Measurements from ENCODE around the gene GNE.
"Not testable (repeated sequence)": the region's sequence is repeated elsewhere in the genome, so short reads cannot be mapped to it uniquely, and the experiment has no call there.

GNE gene, protein sequence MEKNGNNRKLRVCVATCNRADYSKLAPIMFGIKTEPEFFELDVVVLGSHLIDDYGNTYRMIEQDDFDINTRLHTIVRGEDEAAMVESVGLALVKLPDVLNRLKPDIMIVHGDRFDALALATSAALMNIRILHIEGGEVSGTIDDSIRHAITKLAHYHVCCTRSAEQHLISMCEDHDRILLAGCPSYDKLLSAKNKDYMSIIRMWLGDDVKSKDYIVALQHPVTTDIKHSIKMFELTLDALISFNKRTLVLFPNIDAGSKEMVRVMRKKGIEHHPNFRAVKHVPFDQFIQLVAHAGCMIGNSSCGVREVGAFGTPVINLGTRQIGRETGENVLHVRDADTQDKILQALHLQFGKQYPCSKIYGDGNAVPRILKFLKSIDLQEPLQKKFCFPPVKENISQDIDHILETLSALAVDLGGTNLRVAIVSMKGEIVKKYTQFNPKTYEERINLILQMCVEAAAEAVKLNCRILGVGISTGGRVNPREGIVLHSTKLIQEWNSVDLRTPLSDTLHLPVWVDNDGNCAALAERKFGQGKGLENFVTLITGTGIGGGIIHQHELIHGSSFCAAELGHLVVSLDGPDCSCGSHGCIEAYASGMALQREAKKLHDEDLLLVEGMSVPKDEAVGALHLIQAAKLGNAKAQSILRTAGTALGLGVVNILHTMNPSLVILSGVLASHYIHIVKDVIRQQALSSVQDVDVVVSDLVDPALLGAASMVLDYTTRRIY

DNA sequence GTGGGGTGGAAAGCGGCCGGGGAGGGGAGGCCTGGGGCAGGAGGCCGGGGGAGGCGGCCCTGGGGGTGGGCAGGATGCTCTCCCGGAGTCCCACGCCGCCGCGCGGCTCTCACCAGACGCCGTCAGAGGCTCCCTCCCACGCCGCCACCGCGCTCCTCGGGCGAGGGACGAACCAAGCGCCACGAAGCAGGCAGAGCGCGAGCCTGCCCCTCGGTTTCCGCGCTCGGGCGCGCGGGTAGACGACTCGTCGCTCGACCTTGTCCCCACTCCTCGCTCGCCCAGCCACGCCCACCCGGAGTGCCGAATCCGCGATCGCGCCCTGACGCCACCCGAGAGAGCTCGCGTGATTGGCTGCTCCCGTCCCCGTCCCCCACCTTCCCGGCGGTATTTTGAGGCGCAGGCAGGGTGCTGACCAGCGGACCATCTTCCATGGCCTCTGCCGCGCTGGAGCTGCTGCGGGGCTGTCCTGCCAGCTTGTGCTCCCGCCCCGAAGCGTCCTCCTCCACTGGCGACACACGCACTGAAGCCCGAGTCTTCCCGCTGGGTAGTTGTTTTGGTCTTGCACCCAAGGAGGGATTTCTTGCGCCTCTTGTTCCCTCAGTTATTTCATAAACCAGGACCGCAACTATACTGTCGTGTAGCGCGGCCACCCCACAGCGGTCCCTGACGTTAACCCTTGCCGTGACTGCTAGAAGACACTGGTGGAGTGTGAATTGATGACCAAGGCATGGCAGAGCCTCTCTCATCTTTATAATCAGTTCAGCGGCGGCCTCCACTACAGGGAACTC lies at the start of gene GNE:
Gene GNE (minus strand): TSS at position 241 of the 788 bp plus-strand sequence. CDS start 9,093 bp downstream, outside the sequence.
- peak; percentile 99 for DNase-seq

DNA sequence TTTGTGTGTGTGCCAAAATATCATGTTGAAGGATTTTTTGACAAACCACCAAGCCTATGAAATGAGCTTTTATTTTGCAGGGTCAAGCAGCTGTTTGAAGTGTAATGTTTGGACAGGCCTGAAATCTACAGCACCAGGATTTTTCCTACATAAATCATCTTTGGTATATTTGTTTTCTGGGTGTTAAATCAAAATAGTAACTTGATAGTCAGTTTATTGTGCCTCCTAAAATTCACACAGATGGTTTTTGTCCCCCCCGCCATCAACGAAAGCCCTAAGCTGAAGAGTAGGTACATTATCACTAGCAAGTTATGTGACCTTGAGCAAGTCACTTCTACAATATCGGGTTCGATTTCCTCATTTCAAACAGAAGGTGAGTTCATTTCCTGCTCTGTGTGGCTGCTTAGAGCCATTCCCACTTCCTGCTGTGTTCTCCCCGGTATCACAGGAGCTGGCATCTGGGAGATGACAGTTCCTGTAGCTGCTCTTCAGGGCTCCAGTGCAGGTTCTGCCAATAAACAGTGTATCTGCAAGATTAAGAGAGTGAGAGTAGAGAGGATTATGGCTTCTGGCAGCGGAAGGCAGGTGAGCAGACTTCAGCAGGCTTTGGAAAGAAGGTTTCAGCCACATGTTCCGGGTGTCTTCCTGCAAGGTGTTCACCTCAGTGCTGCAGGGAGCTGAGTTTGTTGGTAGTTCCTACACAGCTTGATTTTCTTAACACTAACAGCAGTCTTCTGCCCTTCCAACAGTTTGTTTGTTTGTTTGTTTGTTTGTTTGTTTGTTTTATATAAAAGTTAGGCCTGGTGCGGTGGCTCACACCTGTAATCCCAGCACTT lies 48.4 kb upstream of the GNE start:
- DNase-seq, result no peak

DNA sequence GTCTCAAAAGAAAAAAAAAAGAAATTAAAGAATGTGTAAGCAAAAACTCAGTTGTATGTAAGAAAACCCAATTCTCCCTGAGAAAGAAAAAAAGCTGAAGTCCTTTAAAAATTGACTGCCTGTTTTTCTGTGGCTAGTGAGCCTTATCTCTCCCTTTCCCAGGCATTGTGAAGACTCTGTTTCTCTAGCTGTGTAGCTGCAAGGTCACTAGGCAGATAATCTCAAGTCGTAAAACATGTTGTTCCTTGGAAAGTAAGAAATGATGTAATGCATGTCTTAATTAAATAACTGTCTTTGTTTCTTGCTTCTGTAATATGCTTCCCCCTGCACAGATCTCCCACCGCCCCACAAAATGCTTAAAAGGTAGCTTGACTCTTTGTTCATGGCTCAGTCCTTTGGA lies 46.1 kb upstream of the GNE start:
- DNase-seq, result not testable (repeated sequence)

DNA sequence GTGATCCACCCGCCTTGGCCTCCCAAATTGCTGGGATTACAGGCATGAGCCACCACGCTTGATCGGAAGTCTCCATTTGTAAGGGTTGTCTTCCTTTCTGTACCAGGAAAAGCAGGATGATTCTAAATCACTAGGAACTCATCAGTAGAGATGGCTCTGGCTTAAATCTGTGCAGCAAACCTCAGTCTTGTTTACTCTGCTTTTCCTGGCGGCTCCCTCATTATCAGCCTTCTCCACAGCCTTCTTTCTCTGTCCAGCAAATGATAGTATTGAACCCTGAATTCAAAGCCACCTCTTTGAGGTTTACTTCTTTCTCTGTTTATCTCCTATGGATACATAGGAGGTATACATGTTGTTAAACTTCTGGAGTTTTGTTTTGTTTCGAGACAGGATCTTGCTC lies 43.0 kb upstream of the GNE start:
- DNase-seq, result no peak

DNA sequence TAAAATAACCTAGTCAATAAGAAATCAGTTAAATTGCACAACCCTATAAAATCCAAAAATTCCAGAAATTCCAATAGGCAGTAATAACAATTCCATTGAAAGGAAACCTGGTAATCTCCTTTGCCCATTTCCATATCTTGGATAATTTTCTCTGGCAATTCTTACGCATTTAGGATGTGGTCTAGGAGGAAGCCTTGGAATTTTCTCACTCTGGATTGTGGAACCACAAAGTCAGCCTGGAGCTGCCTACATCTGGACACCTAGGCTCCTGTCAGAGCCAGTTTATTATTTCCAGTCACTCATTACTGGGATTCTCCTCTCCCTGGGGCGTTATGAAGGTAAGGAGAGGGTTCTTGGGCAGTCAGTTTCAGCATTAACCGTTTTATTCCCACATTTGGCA lies 40.3 kb upstream of the GNE start:
- no peak for DNase-seq

DNA sequence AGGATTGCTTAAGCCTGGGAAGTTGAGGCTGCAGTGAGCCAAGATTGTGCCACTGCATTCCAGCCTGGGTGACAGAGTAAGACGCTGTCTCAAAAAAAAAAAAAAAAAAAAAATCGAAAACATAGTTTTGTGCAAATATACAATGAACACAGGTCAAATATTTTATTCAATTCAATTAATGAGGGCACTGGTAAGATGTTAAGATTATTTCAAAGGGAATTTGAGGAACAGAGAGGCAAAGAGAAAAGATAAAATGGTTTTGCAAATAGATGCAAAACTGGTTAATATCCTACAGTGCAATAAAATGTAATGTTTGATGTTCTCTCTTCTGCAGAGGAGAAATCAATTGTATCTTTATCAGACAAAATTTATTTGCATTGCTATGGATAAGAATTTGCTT lies 39.5 kb upstream of the GNE start:
- DNase-seq, result no peak

DNA sequence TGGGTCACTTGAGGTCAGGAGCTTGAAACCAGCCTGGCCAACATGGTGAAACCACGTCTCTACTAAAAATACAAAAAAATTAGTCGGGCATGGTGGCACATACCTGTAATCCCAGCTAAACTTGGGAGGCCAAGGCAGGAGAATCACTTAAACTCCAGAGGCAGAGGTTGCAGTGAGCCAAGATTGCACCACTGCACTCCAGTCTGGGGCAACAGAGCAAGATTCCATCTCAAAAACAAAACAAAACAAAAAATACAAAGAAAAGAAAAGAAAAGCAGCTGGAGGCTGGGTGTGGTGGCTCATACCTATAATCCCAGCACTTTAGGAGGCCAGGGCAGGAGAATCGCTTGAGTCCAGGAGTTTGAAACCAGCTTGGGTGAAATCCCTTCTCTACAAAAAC lies 36.7 kb upstream of the GNE start:
- not testable (repeated sequence) for DNase-seq

DNA sequence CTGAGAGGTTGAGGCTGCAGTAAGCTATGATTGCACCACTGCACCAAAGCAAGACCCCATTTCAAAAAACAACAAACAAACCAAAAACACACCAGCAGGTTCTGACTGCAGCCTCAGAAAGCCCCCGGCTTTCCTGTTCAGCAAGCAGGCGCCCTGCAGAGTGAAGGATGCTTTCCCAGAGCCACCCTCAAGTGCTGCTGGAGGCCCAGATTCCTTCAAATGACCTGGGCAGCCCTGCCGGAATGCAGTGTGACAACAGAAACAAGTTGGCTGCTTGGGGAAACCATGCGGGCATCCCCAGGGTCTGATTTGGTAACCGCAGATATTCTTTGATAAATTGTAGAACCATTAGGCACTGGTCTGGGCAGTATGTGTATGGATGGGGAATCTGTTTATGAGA lies 35.7 kb upstream of the GNE start:
- DNase-seq, result no peak

DNA sequence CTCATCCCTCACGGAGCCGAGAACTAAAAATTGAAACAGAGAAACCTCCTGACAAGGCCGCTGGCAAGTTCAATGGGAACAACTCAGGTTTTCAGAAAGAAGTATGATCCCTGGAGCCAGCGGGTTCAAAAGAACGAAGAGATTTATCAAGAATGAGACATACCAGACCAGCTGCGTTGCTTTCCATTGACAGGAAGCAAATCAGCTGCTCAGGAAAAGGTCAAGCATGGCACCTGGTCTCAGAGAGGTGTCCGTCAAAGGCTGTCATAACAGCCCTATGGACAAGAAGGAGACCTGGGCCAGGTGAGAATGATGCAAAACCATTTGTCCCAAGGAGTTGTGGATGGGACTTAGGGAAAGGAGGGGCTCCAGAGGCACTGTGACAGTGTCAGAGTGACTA lies 34.9 kb upstream of the GNE start:
- DNase-seq, result no peak

DNA sequence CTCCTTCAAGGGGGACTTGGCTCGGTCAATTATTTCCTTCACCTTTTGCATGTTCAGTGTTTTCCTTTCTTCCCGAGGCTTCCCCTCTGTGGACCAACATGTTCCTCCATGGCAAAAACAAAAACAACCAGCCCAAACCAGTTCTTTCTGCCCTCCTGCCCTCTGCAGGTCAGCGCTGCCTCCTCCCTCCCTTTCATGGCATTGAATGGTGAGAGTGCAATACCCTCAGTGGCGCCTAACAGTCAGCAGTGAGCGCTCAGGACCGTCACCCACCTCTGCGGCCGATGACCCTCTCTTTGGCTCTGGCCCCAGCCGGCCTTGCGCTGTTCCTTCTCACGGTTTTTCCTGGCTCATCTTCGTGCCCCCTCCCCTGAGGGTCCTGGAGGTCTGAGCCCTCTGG lies 34.4 kb upstream of the GNE start:
- no peak for DNase-seq

DNA sequence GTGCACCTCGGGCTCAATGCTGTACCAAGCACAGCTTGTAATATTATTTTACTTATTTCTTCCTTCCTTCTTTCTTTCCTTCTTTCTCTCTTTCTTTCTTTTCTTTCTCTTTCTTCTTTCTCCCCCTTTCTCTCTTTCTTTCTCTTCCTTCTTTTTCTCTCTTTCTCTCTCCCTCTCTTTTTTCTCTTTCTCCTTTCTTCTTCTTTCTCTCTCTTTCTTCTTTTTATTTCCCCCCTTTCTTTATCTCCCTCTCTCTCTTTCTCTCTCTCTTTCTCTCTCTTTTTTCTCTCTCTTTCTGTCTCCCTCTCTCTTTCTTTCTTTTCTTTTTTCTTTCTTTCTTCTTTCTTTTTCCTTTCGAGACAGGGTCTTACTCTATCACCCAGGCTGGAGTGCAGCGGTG lies 32.7 kb upstream of the GNE start:
- DNase-seq, result no peak

DNA sequence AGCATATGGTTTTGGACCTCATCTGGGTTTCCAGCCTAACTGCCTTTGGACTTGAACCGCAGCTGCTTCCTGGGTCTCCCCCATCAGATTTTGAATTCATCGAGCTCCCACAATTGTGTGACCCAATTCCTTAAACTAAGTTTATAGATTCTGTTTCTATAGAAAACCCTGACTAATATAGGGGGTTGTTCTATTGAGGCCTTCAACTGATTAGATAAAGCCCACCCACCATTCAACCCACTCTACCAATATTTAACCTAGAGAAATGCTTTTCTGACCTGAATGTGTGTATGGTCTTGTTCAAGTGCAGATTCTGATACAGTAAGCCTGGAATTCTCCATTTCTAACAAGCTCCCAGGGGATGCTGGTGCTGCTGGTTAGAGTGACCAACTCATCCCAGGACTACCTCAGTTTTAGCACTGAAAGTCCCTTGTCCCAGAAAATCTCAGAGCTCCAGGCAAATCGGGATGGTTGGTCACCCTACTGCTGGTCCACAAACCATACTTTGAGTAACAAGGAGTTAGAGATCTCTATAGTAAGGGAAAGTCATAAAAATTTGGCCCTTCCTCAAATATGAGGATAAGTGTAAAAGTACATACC lies 31.7 kb upstream of the GNE start:
- no peak for DNase-seq

DNA sequence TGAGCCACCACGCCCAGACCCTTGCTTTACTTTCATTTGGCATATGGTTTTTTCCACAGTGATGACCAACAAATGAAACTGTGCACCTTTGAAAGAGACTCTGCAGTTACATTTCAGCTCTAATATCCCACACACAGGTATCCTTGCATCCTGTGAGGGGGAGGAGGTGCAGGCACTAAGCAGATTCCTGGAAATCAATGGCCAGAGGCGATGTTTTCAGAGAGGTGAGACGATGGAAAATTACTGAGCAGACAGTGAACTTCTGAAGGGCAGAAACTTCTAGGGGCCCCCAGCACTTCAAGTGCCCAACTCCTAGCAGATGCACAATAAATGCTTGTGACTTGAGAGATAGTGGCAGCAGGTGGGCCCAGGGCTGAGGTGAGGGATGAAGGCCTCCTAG lies 29.8 kb upstream of the GNE start:
- no peak for DNase-seq

DNA sequence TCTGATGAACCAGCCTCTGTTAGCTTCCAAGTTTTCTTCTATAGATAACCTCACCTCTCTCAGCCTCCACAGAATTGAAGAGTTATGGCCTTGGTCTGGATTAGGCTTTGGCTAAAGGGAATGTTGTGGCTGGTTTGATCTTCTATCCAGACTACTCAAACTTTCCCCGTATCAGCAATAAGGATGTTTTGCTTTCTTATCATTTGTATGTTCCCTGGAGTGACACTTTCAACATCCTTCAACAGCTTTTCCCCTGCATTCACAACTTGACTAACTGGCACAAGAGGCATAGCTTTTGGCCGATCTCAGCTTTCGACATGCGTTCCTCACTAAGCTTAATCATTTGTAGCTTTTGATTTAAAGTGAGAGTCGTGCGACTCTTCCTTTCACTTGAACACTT lies 28.1 kb upstream of the GNE start:
- no peak for DNase-seq

DNA sequence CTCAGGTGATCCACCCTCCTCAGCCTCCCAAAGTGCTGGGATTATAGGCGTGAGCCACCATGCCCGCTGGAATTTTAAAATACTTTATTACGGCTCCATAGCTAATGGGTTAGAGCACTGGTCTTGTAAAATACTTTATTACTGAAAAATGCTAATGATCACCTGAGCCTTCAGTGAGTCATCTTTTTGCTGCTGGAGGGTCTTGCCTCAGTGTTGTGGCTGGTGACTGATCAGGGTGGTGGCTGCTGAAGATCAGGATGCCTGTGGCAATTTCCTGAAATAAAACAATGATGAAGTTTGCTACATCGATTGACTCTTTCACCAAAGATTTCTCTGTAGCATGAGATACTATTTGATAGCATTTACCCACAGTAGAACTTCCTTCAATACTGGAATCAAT lies 26.0 kb upstream of the GNE start:
- no peak for DNase-seq

DNA sequence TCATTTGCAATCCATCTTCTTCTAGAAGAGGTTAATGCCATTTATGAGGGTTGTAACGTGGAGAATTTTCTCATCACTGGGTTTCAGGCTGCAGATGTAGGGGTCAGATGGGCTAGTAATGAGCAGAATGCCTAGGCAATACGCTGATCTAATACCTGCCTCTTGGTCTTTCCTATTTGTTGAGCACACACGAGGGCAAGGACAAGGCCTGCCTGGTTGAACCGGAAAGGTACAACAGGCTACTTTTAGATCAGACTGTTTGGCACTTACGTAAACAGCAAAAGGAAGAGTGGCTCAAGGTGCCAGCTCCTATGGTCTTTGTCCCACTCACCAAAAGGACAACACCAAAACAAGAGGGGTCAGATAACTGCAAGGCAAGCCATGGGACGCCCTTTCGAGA lies 24.0 kb upstream of the GNE start:
- DNase-seq, result no peak

DNA sequence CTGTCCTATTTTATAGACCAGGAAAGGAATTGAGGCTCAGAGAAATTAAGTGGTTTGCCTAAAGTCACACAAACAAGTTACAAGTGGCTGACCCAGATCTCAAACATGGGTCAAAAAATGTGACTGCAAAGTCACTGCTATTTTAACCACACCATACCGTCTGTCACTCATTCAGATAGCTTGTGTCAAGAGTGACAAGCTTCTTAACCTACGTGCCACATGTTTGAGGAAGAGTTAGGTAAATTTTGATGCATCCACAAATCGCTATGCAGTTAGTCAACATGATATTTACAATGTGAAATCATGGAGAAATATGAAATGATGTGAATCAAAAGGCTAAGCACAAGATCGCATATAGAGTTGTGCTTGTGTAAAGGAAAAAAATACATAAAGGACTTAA lies 22.7 kb upstream of the GNE start:
- DNase-seq, result no peak

DNA sequence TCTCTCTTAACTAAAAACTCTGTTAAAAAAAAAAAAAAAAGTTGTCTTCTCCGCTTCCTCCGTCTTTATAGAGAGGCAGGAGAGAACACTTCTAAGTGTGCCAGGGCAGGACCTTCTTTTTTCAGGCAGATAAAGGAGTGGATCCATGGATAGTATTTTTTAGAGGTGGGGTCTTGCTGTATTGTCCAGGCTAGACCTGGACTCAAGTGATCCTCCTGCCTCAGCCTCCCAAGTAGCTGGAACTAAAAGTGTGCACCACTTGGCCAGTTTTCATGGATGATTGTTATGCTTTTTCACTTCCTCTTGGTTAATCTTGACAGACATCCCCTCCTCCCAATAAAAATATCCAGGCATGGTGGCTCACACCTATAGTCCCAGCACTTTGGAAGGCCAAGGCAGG lies 20.0 kb upstream of the GNE start:
- no peak for DNase-seq

DNA sequence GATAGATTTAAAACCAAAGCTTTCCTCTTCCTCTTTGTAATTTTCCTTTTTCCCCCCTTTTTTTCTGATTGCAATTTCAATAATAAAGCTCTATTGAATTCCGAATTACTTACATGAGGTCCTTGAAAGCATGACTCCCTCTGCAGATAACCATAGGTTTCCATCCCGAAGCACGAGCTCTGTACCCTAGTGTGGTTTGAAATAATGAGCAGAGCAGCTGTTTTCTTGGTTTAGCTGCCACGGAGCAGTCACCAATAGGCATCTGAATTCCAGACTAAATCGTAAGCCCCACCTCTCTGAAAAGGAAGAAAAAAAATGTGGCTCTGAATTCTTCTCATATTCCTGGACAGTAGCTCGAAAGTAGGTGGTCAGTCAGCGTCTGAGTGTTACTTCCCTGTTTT lies 18.5 kb upstream of the GNE start:
- peak; percentile 74 for DNase-seq

DNA sequence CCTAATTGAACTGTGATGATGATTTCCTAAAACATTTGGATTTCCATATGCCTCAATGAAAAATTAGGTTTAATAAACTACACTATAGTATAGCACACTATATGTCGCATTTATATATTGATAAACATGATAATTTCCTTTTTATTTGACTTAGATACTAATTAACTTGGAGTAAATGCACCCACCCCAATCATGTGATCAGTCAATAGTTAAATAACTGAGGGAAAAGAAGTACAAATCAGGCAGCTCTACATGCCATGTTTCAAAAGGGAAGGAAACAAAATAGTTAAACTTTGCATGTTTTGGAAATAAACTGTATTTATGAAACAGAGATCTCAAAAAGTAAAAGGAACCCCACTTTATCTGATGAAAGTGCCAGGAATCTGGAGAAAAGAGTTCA lies 18.0 kb upstream of the GNE start:
- DNase-seq, result no peak

DNA sequence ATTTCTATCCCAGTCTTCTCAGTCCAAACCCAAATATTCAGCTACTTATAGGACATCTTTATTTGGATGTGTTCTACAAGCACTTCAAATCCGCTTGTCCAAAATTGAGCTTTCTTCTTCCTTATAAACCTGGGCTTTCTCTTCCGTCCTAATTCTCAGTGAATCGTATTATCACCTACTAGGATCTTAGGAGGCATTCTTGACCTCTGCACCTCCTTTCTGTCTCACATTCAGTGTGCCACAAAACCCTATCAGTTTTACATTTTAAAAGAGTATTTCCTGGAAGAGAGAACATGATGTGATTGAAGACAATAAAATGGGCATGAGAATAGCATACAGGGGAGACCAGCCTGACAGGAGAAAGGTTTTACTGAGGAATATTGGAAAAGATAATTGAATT lies 16.8 kb upstream of the GNE start:
- no peak for DNase-seq

DNA sequence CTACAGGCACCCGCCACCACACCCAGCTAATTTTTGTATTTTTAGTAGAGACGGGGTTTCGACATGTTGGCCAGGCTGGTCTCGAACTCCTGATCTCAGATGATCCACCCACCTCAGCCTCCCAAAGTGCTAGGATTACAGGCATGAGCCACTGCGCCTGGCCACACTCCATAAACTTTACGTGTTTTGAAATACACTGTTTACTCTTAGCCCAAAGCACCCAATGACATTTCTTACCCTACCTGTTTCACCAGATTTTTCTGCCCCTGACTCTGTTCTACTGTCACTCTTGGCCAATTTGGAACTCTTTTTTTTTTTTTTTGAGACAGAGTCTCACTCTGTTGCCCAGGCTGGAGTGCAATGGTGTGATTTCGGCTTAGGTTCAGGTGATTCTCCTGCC lies 15.1 kb upstream of the GNE start:
- DNase-seq, result not testable (repeated sequence)

Data from femur (tissue), 1 donor.